Astrocyte (in vitro differentiated cells and primary cell): ENCODE measurements around the gene NPLOC4. TPM values are rescaled to one million over a fixed set of nuclear protein-coding genes. Genes with fewer than 3 reads are reported as not detected.
A peak's percentile ranks its signal among the peaks of the same experiment; 100 is the strongest.

ENCODE experiments used
- DNase-seq: peaks from one replicate; pipeline ENCODE4 v3.0.0-alpha.2; 2010; ENCODE audit warnings: low read depth
- FAIRE-seq: peaks from 2 replicates; lab custom pipeline; 2011; peaks lifted over from hg19 to GRCh38; lab: Jason Lieb, UNC
- H2AFZ ChIP-seq: 2 replicates; pipeline ENCODE4 v1.6.0; 2012; ENCODE audit warnings: low read depth, low read length, inconsistent platforms
- H3K27ac ChIP-seq: 2 replicates; pipeline ENCODE4 v1.5.1; 2011; ENCODE audit warnings: low read depth, low read length, inconsistent platforms
- H3K27me3 ChIP-seq: 2 replicates; pipeline ENCODE4 v1.6.0; 2011; ENCODE audit warnings: low read length, inconsistent platforms; ENCODE audit not compliant: insufficient read depth
- H3K36me3 ChIP-seq: 2 replicates; pipeline ENCODE4 v1.5.1; 2011; ENCODE audit warnings: low read length, inconsistent platforms; ENCODE audit not compliant: insufficient read depth
- H3K4me1 ChIP-seq: 2 replicates; pipeline ENCODE4 v1.5.1; 2011; ENCODE audit warnings: low read length, inconsistent platforms; ENCODE audit not compliant: insufficient read depth
- H3K4me2 ChIP-seq: 2 replicates; pipeline ENCODE4 v1.6.0; 2012; ENCODE audit warnings: low read length, inconsistent platforms
- H3K4me3 ChIP-seq: 2 replicates; pipeline ENCODE4 v1.5.1; 2011; ENCODE audit warnings: low read depth, mild to moderate bottlenecking, low read length, inconsistent platforms; ENCODE audit not compliant: insufficient read depth
- H3K79me2 ChIP-seq: 2 replicates; pipeline ENCODE4 v1.6.0; 2012; ENCODE audit warnings: mild to moderate bottlenecking, low read length, inconsistent platforms; ENCODE audit not compliant: insufficient read depth
- H3K9ac ChIP-seq: 2 replicates; pipeline ENCODE4 v1.6.0; 2012; ENCODE audit warnings: mild to moderate bottlenecking, low read length, inconsistent platforms
- H3K9me3 ChIP-seq: 2 replicates; pipeline ENCODE4 v1.5.1; 2012; ENCODE audit warnings: low read depth, mild to moderate bottlenecking, low read length, inconsistent platforms; ENCODE audit not compliant: insufficient read depth
- H4K20me1 ChIP-seq: 2 replicates; pipeline ENCODE4 v1.6.0; 2012; ENCODE audit warnings: low read length, inconsistent platforms; ENCODE audit not compliant: insufficient read depth
- H3K27ac Mint-ChIP-seq: one replicate; pipeline ENCODE4 v1.8.0; 2021; ENCODE audit warnings: mild to moderate bottlenecking, mixed read lengths; ENCODE audit not compliant: unreplicated experiment
- H3K27me3 Mint-ChIP-seq: one replicate; pipeline ENCODE4 v1.8.0; 2021; ENCODE audit warnings: low read depth, mixed read lengths; ENCODE audit not compliant: unreplicated experiment
- H3K36me3 Mint-ChIP-seq: one replicate; pipeline ENCODE4 v1.8.0; 2021; ENCODE audit warnings: low read depth, mixed read lengths; ENCODE audit not compliant: unreplicated experiment
- H3K4me1 Mint-ChIP-seq: one replicate; pipeline ENCODE4 v1.8.0; 2021; ENCODE audit warnings: low read depth, mixed read lengths; ENCODE audit not compliant: unreplicated experiment
- H3K4me3 Mint-ChIP-seq: one replicate; pipeline ENCODE4 v1.8.0; 2021; ENCODE audit warnings: mild to moderate bottlenecking, moderate library complexity, mixed read lengths; ENCODE audit not compliant: unreplicated experiment
- H3K9me3 Mint-ChIP-seq: one replicate; pipeline ENCODE4 v1.8.0; 2021; ENCODE audit warnings: mild to moderate bottlenecking, mixed read lengths; ENCODE audit not compliant: unreplicated experiment
- CTCF ChIP-seq: IDR thresholded peaks from 2 replicates; pipeline ENCODE4 v1.5.1; 2011; ENCODE audit warnings: low read depth, mild to moderate bottlenecking, inconsistent platforms, low read length, moderate library complexity; ENCODE audit not compliant: insufficient read depth
- EZH2 ChIP-seq: IDR thresholded peaks from 2 replicates; pipeline ENCODE4 v1.6.1; 2012; ENCODE audit warnings: mild to moderate bottlenecking, low read length, inconsistent platforms; ENCODE audit not compliant: insufficient read depth
- total RNA-seq: library from RNA; stranded (reverse); gene quantifications from 2 replicates; pipeline ENCODE4 v1.2.1, GENCODE V29; 2021

The NPLOC4 gene
- total RNA-seq, 1 donor from 2014 or later = 125 TPM

GRCh38 chr17:81558941-81559806, 77.7 kb downstream of the NPLOC4 start:
- FAIRE-seq (no peak), DNase-seq (no peak)
- Histone ChIP-seq H3K36me3 (peaks cover 24% of the 10 kb centered on the region), H3K4me3 (no peak overlapping the region), H3K27ac (no peak overlapping the region), H3K79me2 (peaks cover 36% of the 10 kb centered on the region), H3K4me1 (peaks cover 41% of the 10 kb centered on the region), H3K27me3 (no peaks in the 10 kb centered on the region), H2AFZ (no peak overlapping the region), H4K20me1 (peaks cover 20% of the 10 kb centered on the region), H3K4me2 (no peak overlapping the region), H3K9me3 (no peaks in the 10 kb centered on the region), H3K9ac (no peak overlapping the region)
- Mint-ChIP-seq H3K9me3 (no peaks in the 10 kb centered on the region), H3K4me3 (no peak overlapping the region), H3K36me3 (peaks cover 25% of the 10 kb centered on the region), H3K27ac (no peak overlapping the region), H3K4me1 (peaks cover 45% of the 10 kb centered on the region), H3K27me3 (no peaks in the 10 kb centered on the region)
- no peak for TF ChIP-seq EZH2
- peak; percentile 16 for TF ChIP-seq CTCF

- Mint-ChIP-seq H3K9me3 (no peaks in the 10 kb centered on the region), H3K4me1 (peaks cover 48% of the 10 kb centered on the region)
Observed at GRCh38 chr17:81558115-81558468, 78.8 kb downstream of the NPLOC4 start.

More at GRCh38 chr17:81558115-81558468, 78.8 kb downstream of the NPLOC4 start:
- Histone ChIP-seq H3K79me2 (peaks cover 30% of the 10 kb centered on the region), H3K4me2 (no peak overlapping the region), H3K27me3 (no peaks in the 10 kb centered on the region), H3K4me1 (peaks cover 52% of the 10 kb centered on the region), H3K4me3 (no peak overlapping the region), H3K9ac (no peak overlapping the region), H2AFZ (no peak overlapping the region), H3K36me3 (peaks cover 20% of the 10 kb centered on the region), H4K20me1 (peaks cover 23% of the 10 kb centered on the region), H3K27ac (no peak overlapping the region), H3K9me3 (no peaks in the 10 kb centered on the region)
- FAIRE-seq (no peak), DNase-seq (no peak)
- peaks cover 23% of the 10 kb centered on the region for H3K36me3 Mint-ChIP-seq
- H3K27ac Mint-ChIP-seq = no peak overlapping the region
- TF ChIP-seq EZH2 (no peak), CTCF (no peak)
- no peak overlapping the region for H3K4me3 Mint-ChIP-seq
- H3K27me3 Mint-ChIP-seq = no peaks in the 10 kb centered on the region
